IgD-negative memory B cell (primary cell): ENCODE results near the gene MED27. TPM values are rescaled to one million over a fixed set of nuclear protein-coding genes. Genes with fewer than 3 reads are reported as not detected.
A peak's percentile ranks its signal among the peaks of the same experiment; 100 is the strongest.

ENCODE experiments used
- H3K27ac Mint-ChIP-seq, 3 donors: one replicate each; pipeline ENCODE4 v1.8.0; 2020 to 2022; ENCODE audit warnings: mild to moderate bottlenecking in 3 of 3, mixed read lengths in 3 of 3, moderate library complexity in 1 of 3
- H3K27me3 Mint-ChIP-seq: one replicate; pipeline ENCODE4 v1.8.0; 2021; ENCODE audit warnings: mixed read lengths
- H3K36me3 Mint-ChIP-seq: one replicate; pipeline ENCODE4 v1.8.0; 2020; ENCODE audit warnings: mild to moderate bottlenecking, mixed read lengths
- H3K4me1 Mint-ChIP-seq, 3 donors: one replicate each; pipeline ENCODE4 v1.8.0; 2020 to 2022; ENCODE audit warnings: mixed read lengths in 3 of 3, mild to moderate bottlenecking in 1 of 3
- H3K4me3 Mint-ChIP-seq, 4 donors: one replicate each; pipeline ENCODE4 v1.8.0; 2020 to 2022; ENCODE audit warnings: mild to moderate bottlenecking in 4 of 4, mixed read lengths in 4 of 4, moderate library complexity in 3 of 4
- H3K9me3 Mint-ChIP-seq, 3 donors: one replicate each; pipeline ENCODE4 v1.8.0; 2020 to 2021; ENCODE audit warnings: mixed read lengths in 3 of 3, mild to moderate bottlenecking in 1 of 3
- polyA plus RNA-seq: library from polyadenylated mRNA; unstranded; fragments of 300-500 nt; fragmentation: Illumina TruSeq; gene quantifications from one replicate; pipeline ENCODE4 v1.2.3, GENCODE V29; 2021

The MED27 gene
- polyA plus RNA-seq, 1 donor from 2014 or later: 33.7 TPM

DNA sequence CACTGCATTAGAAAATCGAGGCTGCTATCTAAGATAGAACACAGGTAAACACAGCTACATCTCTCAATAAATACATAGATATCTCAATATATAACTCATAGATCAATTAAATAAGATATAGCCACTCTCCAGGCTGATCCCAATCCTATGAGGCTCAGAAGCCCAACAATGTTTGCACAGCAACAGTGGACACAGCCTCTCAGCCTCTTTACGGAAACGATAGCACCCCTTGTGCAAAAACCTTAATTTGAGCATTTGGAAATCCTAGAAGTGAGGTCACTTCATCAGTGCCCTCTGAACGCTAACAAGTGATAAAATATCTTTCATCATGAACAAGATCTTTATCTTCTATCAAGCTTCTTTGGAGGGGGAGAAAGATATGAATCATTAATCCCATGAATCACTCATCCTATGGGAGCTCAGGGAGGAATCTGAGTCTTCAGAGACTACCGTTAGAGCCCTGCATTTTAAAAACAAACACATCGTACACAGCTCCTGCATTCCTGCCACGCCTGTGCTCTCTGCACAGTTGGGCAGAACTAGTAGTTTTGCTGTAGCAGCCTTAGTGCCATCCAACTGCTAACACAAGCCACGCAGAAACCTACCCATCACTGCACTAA lies 71.4 kb downstream of the MED27 start:
- H3K36me3 Mint-ChIP-seq: peaks cover 13% of the 10 kb centered on the region

GRCh38 chr9:132007371-132008025 lies 72.2 kb downstream of the MED27 start:
- H3K4me3 Mint-ChIP-seq: no peak overlapping the region
- no peak overlapping the region for H3K27ac Mint-ChIP-seq
- no peaks in the 10 kb centered on the region for H3K27me3 Mint-ChIP-seq
- peaks cover 13 to 24% (median 16%) of the 10 kb centered on the region in 3 donors for H3K4me1 Mint-ChIP-seq
- no peaks in the 10 kb centered on the region for H3K9me3 Mint-ChIP-seq
- H3K36me3 Mint-ChIP-seq: peaks cover 11% of the 10 kb centered on the region

More for the DNA sequence above, 71.4 kb downstream of the MED27 start:
- peaks cover 15 to 21% (median 16%) of the 10 kb centered on the region in 3 donors for H3K4me1 Mint-ChIP-seq
- H3K27ac Mint-ChIP-seq: no peak overlapping the region
- H3K27me3 Mint-ChIP-seq: no peaks in the 10 kb centered on the region
- H3K9me3 Mint-ChIP-seq: no peaks in the 10 kb centered on the region
- H3K4me3 Mint-ChIP-seq: no peak overlapping the region

DNA sequence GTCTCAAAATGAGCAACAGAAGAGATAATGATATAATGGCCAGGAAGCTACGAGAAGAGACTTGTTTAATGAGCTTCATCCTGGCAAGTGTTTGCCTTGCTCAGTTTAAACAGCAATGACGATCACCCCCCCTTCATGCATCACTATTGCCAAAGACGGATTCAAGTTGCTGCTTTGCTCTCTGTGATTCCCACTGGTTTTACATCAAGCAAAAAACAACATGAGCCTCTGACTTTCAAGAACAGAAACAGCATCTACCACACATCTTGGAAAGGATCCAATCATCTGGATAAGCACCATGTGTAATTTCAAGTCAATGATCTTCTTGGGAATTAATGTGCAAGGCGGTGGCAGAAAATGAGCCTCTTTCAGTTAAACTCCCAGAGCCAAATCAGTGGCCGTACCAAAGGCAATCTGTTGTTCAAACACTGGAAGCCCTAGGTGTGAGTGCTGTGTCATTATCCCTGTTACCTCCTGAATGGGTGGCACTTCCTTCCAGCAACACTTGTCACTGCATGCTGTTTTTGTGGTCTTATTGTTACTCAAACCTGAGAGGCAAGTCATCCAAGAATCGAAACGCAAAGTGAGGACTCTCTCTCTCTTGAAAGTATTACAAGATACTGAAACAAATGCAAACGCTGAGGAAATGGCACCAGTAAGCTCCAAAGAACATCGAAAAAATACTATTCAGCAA lies 72.8 kb downstream of the MED27 start:
- H3K9me3 Mint-ChIP-seq: no peaks in the 10 kb centered on the region
- H3K36me3 Mint-ChIP-seq: peaks cover 15% of the 10 kb centered on the region
- H3K27ac Mint-ChIP-seq: no peak overlapping the region
- no peak overlapping the region for H3K4me3 Mint-ChIP-seq
- H3K27me3 Mint-ChIP-seq: no peaks in the 10 kb centered on the region
- peaks cover 11 to 24% (median 16%) of the 10 kb centered on the region in 3 donors for H3K4me1 Mint-ChIP-seq

DNA sequence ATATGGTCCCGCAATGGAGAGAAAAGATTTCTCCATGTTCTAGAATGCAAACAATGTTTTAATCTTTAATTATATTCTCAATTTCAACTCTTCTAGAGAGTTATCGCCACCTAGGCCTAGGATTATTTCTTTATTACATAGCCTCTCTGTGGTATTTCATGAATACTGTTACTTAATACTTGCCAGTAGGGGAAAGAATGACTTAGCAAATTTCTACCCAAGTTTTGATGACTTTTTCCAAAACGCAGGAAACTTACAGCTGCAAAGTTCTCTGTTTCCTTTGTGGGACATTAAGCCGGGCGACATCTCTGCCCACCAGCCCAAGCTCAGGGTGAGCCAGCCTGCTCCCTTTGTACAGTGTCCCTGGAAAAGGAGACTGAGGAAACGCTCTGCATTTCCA lies 73.8 kb downstream of the MED27 start:
- Mint-ChIP-seq H3K9me3 (no peaks in the 10 kb centered on the region), H3K4me1 (peaks cover 11 to 25% (median 16%) of the 10 kb centered on the region in 3 donors), H3K36me3 (peaks cover 16% of the 10 kb centered on the region), H3K4me3 (no peak overlapping the region), H3K27me3 (no peaks in the 10 kb centered on the region), H3K27ac (no peak overlapping the region)

GRCh38 chr9:132004323-132004722 lies 75.3 kb downstream of the MED27 start:
- Mint-ChIP-seq H3K4me3 (no peak overlapping the region), H3K4me1 (peaks cover 13 to 25% (median 16%) of the 10 kb centered on the region in 3 donors), H3K9me3 (no peaks in the 10 kb centered on the region), H3K36me3 (peaks cover 14% of the 10 kb centered on the region), H3K27me3 (no peaks in the 10 kb centered on the region), H3K27ac (no peak overlapping the region)

- H3K4me3 Mint-ChIP-seq: no peak overlapping the region
- H3K27ac Mint-ChIP-seq: no peak overlapping the region
- no peaks in the 10 kb centered on the region for H3K27me3 Mint-ChIP-seq
- peaks cover 14% of the 10 kb centered on the region for H3K36me3 Mint-ChIP-seq
- H3K4me1 Mint-ChIP-seq: peaks cover 13 to 25% (median 16%) of the 10 kb centered on the region in 3 donors
- H3K9me3 Mint-ChIP-seq: no peaks in the 10 kb centered on the region
Observed at GRCh38 chr9:132003896-132004295, 75.8 kb downstream of the MED27 start.

- peak overlapping the region in 1 of 3 donors; percentile 51 for H3K27ac Mint-ChIP-seq
- peaks cover 10% of the 10 kb centered on the region for H3K36me3 Mint-ChIP-seq
- peaks cover 13 to 25% (median 16%) of the 10 kb centered on the region in 3 donors for H3K4me1 Mint-ChIP-seq
- H3K9me3 Mint-ChIP-seq: no peaks in the 10 kb centered on the region
- H3K4me3 Mint-ChIP-seq: no peak overlapping the region
- no peaks in the 10 kb centered on the region for H3K27me3 Mint-ChIP-seq
Observed at GRCh38 chr9:132003319-132003704, 76.4 kb downstream of the MED27 start.

DNA sequence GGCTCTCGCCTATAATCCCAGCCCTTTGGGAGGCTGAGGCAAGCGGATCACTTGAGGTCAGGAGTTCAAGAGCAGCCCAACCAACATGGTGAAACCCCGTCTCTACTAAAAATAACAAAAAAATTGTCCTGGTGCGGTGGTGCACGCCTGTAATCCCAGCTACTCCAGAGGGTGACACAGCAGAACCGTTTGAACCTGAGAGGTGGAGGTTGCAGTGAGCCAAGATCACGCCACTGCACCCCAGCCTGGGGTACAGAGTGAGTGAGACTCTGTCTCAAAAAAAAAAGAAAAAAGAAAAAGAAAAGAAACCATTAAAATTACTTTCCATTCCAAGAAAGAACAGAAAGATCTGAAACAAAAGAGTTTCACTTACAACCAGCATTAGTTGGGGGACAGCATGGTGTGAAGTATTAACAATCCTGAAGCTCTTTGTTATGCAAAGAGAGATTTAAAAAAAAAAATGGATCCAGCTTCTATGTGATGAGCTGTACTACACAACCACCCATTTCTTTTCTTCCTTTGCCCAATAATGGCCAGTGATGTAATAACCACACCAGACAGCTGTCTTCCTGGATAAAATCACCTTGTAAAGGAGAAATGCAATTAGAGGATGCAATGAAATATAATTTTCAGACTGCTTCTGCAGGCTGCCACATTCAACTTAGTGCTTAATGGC lies 76.9 kb downstream of the MED27 start:
- H3K9me3 Mint-ChIP-seq: no peaks in the 10 kb centered on the region
- H3K4me3 Mint-ChIP-seq: no peak overlapping the region
- H3K27me3 Mint-ChIP-seq: no peaks in the 10 kb centered on the region
- H3K4me1 Mint-ChIP-seq: peaks cover 13 to 25% (median 16%) of the 10 kb centered on the region in 3 donors
- peaks cover 8% of the 10 kb centered on the region for H3K36me3 Mint-ChIP-seq
- H3K27ac Mint-ChIP-seq: peak overlapping the region in 1 of 3 donors; percentile 51

DNA sequence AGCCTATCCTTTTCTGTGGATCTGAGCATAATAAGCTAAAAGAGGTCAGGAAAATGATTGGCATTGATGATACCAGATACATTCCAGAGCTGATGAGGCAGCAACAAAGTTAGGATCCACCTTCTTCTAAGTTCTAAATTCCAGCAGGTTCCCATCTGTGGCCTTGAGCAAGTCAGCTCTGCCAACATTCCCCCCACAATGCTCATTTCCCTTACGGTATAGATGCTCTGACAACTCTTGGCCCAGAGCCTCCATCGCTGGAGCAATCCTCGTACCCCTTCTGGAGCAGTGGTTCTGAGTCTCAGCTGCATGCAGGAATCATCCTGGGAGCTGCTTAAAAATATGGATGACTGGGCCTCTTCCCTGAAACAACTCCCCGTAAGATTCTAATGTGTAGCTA lies 78.1 kb downstream of the MED27 start:
- peaks cover 9% of the 10 kb centered on the region for H3K36me3 Mint-ChIP-seq
- H3K4me1 Mint-ChIP-seq: peaks cover 11 to 20% (median 13%) of the 10 kb centered on the region in 3 donors
- no peaks in the 10 kb centered on the region for H3K9me3 Mint-ChIP-seq
- H3K4me3 Mint-ChIP-seq: no peak overlapping the region
- no peak overlapping the region for H3K27ac Mint-ChIP-seq
- H3K27me3 Mint-ChIP-seq: no peaks in the 10 kb centered on the region

DNA sequence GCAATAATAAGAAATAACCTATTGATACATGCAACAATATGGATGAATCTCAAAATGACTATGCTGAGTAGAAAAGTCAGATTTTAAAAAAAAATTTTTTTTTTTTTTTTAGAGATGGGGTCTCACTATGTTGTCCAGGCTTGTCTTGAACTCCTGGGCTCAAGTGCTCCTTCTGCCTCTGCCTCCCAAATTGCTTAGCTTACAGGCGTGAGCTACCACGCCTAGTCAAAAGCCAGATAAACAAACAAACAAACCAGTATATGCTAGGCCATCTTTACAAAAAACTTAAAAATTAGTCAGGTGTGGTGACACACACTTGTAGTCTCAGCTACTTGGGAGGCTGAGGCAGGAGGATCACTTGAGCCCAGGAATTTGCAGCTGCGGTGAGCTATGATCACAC lies 79.0 kb downstream of the MED27 start:
- Mint-ChIP-seq H3K4me1 (peaks cover 11 to 19% (median 13%) of the 10 kb centered on the region in 3 donors), H3K27ac (no peak overlapping the region), H3K4me3 (no peak overlapping the region), H3K36me3 (peaks cover 15% of the 10 kb centered on the region), H3K27me3 (no peaks in the 10 kb centered on the region), H3K9me3 (no peaks in the 10 kb centered on the region)

DNA sequence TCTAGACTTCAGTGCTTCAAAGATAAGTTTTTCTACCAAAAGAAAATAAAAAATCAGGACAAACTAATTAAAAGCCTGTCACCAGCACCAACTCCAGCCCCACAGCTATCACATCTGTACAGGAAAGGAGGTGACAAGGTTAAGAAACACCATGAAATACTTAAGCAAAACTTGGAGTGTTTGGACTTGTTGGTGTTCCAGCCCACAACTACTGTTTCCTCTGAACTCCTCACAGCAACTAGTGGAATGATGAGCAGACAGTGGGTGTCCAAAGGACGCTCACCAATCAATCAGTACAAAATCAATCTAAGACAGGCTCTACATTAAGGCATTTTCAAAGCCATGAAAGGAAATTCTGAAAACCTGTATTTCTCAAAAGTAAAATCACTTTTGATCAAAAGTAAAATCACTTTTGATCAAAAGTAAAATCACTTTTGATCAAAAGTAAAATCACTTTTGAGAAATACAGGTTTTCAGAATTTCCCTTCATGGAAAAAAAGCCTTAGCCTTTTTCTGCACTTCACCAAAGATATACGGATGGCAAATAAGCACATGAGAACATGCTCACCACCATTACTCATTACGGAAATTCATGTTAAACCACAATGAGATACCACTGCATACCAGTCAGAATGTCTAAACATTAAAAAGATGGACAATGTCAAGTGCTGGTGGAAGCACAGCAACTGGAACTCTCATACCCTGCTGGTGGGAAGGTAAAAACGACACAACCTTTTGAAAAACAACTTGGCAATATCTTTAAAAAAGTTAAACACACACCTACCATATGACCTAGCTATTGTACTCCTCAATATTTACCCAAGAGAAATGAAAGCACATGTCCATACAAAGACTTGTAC lies 79.7 kb downstream of the MED27 start:
- H3K27me3 Mint-ChIP-seq: no peaks in the 10 kb centered on the region
- peaks cover 11 to 17% (median 12%) of the 10 kb centered on the region in 3 donors for H3K4me1 Mint-ChIP-seq
- H3K9me3 Mint-ChIP-seq: no peaks in the 10 kb centered on the region
- H3K4me3 Mint-ChIP-seq: no peak overlapping the region
- H3K36me3 Mint-ChIP-seq: peaks cover 15% of the 10 kb centered on the region
- no peak overlapping the region for H3K27ac Mint-ChIP-seq

GRCh38 chr9:131997779-131998178 lies 81.9 kb downstream of the MED27 start:
- no peak overlapping the region for H3K4me3 Mint-ChIP-seq
- peaks cover 21% of the 10 kb centered on the region for H3K36me3 Mint-ChIP-seq
- H3K4me1 Mint-ChIP-seq: peaks cover 0 to 2% (median 1%) of the 10 kb centered on the region in 3 donors
- no peaks in the 10 kb centered on the region for H3K27me3 Mint-ChIP-seq
- H3K27ac Mint-ChIP-seq: peak overlapping the region in 1 of 3 donors; percentile 68
- no peaks in the 10 kb centered on the region for H3K9me3 Mint-ChIP-seq

DNA sequence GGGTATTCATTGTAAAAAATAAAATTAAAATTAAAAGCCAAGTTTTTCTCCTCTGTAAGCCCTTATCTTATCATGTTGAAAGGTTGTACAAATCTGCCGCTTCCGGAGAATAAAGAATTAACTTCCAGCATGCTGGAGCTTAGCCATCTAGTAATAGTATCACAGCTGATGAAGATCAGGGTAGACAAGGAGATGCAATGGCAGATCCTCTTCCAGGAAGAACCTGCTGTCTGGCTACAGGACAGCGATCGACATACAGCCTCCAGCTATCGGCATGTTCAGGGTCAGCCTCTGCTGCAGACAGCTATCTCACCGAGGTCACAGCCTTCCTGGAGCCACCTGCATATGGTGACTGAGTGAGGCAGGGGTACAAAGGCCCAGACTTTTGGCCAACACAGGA lies 82.6 kb downstream of the MED27 start:
- no peaks in the 10 kb centered on the region for H3K9me3 Mint-ChIP-seq
- H3K36me3 Mint-ChIP-seq: peaks cover 17% of the 10 kb centered on the region
- H3K4me3 Mint-ChIP-seq: no peak overlapping the region
- no peaks in the 10 kb centered on the region for H3K27me3 Mint-ChIP-seq
- H3K4me1 Mint-ChIP-seq: peaks cover 0 to 2% (median 1%) of the 10 kb centered on the region in 3 donors
- H3K27ac Mint-ChIP-seq: no peak overlapping the region

- Mint-ChIP-seq H3K9me3 (no peaks in the 10 kb centered on the region), H3K36me3 (peaks cover 13% of the 10 kb centered on the region), H3K27me3 (no peaks in the 10 kb centered on the region), H3K4me1 (peaks cover 0 to 3% (median 0%) of the 10 kb centered on the region in 3 donors), H3K27ac (no peak overlapping the region), H3K4me3 (no peak overlapping the region)
Observed at GRCh38 chr9:131995382-131995781, 84.3 kb downstream of the MED27 start.
